Hematopoietic multipotent progenitor cell treated with erythropoietin and hydrocortisone succinate and interleukin-3 and kit ligand, for 15 days (in vitro differentiated cells): ENCODE results near the gene CLCN6.
A peak's percentile ranks its signal among the peaks of the same experiment; 100 is the strongest.

Source experiments
- DNase-seq: peaks from one replicate; pipeline ENCODE4 v3.0.0-alpha.2; 2015; ENCODE audit warnings: low spot score

Gene CLCN6

DNA sequence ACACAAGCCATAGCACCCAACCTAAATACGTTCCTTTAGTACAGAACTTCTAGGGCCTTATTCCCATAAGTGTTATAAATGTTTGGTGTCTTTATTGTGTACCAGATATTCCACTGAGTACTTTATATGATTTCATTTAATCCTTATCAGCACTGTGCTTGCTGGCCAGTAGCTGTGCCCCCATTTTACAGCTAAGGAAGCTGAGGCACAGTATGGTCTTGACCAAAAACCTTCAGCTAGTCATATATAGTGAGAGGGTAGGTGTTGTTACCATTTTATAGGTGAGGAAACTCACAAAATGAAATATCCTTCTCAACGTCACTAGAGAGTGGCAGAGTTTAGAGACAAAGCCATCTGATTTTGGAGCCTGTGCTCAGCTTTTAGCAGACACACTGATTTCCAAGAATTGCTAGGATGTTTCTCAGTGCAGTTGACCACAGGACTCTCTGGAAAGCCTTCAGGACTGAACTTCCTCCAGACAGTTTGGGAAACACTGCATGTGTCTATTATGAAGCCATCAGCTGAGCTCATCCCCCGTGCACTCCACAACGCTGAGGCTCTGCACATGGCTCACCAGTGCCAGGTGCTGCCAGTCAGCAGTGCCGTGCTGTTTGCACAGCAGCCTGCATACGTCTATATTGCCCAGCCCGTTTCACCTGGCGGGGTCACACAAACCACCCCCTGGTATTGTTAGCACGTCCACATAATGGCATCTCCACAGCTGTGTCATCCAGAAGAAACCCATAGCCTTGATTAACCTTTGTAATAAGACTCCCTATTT lies 26.1 kb downstream of the CLCN6 start:
- DNase-seq: no peak

DNA sequence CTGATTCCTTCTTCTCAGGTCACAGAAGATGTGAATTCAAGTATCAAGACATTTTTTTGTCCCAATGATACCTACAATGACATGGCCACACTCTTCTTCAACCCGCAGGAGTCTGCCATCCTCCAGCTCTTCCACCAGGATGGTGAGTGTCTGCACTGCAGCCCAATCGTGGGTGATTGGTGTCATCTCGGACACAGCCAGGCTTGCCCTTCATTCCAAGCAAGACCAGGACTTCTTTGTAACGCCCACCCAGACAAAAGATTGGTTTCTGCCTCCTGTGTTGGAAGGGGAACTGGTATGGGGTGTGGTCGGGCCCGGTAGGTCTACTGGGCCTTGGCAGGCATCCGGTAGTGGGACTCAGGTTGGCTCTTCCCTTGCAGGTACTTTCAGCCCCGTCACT lies 27.5 kb downstream of the CLCN6 start:
- no peak for DNase-seq

DNA sequence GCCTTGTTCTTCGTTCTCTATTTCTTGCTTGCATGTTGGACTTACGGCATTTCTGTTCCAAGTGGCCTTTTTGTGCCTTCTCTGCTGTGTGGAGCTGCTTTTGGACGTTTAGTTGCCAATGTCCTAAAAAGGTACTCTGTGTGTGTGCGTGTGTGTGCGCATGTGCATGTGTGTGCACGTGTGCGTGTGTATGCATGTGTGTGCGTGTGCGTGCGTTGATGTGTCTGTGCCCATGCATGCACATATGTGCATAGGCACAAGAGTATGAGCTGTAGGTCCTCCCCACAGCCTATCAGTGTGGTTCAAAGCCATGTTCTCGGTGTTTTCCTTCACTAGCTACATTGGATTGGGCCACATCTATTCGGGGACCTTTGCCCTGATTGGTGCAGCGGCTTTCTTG lies 27.9 kb downstream of the CLCN6 start:
- DNase-seq: no peak

DNA sequence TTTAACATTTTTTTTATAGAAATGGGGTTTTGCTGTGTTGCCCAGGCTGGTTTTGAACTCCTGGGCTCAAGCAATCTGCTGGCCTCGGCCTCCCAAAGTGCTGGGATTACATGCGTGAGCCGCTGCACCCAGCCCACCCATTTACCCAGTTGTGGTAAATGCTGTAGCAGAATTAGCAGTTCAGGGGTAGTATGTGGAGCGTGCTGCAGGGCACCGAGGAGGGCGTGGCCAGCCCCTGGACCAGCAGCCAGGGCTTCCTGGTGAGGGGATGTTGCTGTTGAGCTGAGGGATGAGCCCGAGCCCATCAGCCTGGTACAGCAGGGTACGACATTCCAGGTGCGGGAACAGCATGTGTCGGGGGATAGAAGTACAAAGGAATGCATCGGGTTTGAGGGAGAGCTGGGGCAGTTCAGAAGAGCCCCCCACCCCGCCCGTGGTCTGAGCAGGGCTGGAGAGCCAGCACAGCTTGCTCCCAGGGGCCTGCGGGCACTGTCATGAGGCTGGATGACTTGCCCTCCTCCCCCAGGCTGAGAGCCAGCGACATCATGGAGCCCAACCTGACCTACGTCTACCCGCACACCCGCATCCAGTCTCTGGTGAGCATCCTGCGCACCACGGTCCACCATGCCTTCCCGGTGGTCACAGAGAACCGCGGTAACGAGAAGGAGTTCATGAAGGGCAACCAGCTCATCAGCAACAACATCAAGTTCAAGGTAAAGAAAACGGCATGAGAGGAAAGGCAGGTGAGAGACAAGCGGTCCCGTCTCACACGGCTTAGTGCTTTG lies 29.6 kb downstream of the CLCN6 start:
- DNase-seq: no peak

DNA sequence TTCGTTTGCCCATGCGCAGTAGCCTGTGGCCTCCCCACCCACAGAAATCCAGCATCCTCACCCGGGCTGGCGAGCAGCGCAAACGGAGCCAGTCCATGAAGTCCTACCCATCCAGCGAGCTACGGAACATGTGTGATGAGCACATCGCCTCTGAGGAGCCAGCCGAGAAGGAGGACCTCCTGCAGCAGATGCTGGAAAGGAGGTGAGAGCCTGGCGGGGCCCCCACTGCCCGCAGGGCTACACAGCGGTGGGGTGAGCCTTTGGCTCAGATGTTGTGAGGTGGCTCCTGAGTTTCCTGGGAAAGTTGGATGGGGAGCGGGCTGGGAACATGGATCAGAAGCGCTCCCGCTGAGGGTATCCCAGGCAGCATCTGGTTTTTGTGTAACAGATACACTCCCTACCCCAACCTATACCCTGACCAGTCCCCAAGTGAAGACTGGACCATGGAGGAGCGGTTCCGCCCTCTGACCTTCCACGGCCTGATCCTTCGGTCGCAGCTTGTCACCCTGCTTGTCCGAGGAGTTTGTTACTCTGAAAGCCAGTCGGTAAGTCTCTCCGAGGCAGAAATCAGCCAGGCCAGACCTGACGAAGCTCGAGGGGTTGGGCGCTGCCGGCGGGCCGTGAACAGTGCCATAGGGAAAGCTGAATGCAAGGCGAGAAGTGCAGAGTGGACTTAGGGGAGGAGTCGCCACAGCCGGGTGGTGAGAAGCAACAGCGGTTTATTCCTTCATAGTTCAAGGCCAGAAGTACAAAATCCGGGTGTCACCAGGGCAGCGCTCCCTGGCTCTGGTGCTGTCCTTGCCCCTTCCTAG lies 31.2 kb downstream of the CLCN6 start:
- no peak for DNase-seq

DNA sequence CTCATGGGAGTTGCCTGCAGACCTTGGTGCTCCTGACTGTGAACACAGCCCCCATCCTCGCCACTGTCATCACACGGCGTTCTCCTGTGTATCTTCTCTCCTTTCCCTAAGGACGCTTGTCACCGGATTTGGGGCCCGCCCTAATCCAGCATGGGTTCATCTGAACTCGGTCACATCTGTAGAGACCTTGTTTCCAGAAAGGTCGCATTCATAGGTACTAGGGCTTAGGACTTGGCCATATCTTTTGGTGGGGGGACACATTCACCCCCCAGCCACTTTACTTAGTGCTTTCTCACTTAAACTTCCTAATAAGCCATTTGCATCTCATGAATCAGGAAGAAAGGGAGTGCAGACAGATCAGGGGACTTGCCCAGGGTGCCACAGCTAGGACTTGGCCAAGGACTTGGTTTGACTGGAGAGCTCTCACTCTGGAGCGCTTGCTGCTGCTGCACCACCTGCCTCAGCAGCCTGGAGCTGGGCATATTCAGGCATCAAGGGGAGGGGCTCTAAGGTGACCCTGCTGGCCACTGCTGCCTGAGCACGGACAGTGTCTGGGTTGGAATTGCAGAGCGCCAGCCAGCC lies 31.9 kb downstream of the CLCN6 start:
- DNase-seq: no peak

DNA sequence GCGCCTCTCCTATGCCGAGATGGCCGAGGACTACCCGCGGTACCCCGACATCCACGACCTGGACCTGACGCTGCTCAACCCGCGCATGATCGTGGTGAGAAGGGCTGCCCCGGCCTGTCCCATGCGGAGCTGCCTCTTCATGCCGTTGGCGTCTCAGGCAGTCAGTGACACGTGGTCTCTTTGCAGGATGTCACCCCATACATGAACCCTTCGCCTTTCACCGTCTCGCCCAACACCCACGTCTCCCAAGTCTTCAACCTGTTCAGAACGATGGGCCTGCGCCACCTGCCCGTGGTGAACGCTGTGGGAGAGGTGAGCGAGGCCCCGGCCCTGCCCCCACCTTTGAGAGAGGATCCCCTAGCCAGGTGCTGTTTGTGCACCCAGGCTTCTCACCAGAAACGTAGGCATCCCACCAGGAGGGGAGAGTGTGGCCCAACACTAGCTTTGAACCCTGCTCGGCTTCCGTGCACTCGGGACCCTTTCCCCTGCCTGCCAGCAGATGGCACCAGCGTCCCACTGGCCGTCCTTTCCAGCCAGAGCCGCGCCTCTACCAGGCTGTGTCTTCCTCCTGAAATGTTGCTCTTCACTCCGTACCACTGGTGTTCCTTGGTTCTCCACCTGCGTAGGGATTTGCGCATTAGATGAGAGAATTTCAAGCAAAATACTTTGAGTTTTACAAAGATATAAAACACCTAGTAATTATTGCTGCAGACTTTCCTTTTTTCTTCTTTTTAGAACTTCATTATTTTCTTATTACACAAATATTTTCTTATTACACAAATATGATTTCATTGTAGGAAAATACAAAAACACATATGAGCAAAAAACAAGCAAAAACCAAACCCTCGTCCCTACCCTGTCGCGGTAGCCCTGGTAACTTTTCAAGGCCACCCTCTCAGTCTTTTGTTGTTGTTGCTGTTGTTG lies 32.6 kb downstream of the CLCN6 start:
- DNase-seq: peak; percentile 85

DNA sequence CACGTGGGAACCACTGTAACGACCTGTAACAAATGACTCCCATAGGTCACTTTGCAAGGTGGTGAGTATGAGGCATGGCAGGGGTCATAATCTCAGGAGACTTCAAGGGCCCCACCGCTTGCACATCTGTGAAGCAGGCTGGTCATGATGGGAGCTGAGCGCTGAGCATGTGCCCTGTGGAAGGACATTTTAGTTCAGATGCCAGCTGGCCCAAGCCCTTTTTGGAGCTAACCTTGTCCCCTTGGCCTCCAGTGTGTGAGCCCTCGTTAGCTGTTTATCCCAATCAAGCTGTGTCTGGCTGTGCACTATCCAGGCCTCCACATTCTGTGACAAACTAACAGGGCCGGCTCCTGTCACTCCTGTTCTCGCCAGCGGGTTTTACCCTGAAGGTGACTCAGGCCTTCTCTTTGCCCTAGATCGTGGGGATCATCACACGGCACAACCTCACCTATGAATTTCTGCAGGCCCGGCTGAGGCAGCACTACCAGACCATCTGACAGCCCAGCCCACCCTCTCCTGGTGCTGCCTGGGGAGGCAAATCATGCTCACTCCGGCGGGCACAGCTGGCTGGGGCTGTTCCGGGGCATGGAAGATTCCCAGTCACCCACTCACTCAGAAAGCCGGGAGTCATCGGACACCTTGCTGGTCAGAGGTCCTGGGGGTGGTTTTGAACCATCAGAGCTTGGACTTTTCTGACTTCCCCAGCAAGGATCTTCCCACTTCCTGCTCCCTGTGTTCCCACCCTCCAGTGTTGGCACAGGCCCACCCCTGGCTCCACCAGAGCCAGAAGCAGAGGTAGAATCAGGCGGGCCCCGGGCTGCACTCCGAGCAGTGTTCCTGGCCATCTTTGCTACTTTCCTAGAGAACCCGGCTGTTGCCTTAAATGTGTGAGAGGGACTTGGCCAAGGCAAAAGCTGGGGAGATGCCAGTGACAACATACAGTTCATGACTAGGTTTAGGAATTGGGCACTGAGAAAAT lies 34.0 kb downstream of the CLCN6 start:
- DNase-seq: peak; percentile 21

DNA sequence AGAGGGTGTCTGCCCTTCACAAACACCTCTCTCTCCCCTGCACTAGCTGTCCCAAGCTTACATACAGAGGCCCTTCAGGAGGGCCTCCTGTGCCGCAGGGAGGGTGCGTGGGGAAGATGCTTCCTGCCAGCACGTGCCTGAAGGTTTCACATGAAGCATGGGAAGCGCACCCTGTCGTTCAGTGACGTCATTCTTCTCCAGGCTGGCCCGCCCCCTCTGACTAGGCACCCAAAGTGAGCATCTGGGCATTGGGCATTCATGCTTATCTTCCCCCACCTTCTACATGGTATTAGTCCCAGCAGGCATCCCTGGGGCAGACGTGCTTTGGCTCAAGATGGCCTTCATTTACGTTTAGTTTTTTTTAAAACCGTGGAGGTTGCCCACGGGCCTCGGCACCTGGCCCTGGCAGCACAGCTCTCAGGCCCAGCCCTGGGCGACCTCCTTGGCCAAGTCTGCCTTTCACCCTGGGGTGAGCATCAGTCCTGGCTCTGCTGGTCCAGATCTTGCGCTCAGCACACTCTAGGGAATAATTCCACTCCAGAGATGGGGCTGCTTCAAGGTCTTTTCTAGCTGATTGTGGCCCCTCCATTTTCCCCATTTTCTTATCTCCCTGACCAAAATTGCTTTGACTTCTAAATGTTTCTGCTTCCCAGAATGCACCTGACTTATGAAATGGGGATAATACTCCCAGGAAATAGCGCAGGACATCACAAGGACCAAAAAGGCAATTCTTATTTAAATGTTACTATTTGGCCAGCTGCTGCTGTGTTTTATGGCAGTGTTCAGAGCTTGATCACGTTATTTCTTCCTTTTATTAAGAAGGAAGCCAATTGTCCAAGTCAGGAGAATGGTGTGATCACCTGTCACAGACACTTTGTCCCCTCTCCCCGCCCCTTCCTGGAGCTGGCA lies 35.5 kb downstream of the CLCN6 start:
- peak; percentile 98 for DNase-seq

DNA sequence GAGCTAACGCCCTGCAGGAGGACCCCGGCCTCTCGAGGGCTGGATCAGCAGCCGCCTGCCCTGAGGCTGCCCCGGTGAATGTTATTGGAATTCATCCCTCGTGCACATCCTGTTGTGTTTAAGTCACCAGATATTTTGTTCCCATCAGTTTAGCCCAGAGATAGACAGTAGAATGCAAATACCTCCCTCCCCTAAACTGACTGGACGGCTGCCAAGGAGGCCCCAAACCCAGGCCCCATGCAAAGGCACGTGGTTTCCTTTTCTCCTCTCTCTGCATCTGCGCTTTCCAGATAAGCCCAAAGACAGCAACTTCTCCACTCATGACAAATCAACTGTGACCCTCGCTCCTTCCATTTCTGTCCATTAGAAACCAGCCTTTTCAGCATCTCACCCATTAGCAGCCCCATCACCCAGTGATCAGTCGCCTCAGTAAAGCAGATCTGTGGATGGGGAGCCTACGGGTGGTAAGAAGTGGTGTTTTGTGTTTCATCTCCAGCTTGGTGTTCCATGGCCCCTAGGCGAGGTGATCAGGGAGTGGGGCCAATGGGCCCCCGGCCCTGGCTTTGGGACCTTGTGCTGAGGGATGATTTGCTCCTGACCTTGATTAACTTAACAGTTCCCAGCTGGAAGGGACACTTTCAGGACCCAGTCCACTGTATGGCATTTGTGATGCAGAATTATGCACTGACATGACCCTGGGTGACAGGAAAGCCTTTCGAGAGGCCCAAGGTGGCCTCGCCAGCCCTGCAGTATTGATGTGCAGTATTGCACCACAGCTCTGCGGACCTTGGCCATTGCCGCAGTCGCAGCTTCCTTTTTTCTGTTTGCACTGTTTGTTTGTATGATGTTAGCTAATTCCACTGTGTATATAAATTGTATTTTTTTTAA lies 36.4 kb downstream of the CLCN6 start:
- DNase-seq: peak; percentile 98

DNA sequence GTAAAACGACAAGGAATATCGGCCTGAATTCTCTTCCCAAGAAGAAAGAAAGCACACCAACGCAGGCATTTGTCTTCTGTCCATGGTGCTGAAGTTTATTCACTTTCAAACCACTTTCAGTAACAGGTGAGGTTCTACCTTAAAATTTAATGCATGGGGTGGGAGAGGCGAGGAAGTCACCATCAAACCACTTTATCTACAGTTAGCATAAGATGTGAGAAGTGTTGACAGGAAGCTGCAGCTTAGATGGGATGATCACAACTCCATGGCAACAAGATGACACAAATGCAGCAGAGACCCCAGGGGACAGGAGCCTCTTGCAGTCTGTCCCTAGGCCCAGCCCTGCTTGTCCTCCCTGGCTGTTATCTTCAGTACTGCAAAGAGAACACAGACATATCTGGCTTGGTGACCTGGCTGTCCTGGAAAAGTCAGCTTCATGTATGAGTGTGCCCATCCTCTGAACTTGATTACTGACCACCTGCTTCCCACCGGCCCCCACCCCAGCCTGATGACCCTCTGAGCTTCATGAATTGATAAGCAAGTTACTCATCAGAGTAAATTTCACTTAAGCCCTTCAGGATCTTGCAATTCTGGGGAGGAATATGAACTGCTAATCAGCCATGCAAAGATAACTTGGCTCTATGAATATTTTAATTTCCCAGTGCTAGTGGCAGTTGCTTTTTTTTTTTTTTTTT lies 39.8 kb downstream of the CLCN6 start:
- peak; percentile 60 for DNase-seq

DNA sequence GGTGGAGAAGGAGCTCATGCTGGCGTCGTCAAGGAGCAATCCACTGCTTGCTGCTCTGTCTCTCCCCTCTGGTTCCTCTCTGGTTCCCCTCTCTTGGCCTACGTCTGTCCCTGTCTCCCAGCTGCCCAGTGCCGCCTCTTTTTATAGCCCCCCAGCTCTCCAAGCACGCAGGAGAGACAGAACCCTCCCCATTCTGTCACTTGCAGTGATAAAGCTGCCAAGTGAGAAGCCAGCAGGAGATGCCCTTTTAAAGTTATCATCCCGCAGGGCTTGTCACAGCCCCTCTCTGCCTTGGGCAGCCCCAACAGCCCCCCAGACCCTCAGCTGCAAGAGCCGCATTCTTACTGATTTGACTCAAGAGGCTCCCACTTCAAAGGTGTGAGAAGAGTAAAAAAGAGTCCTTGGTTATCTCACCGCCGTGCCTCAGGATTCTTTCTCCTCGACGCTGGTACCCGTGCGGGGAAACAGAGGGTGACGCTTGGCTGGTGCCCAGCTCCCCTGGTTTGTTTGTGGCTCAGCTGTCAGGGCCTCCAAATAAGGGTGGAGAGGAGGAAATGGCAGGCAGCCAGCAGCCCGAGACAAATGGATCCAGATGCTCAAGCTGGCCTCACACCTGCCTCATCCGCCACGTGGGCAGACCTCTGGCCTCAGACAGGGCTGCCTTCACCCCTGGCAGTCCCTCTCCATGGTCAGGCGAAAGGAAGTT lies 41.8 kb downstream of the CLCN6 start, which contains the start of gene NPPA:
Gene NPPA (minus strand): TSS at position 117 of the 706 bp plus-strand sequence. CDS start 99 bp downstream, at position 18.
- no peak for DNase-seq

DNA sequence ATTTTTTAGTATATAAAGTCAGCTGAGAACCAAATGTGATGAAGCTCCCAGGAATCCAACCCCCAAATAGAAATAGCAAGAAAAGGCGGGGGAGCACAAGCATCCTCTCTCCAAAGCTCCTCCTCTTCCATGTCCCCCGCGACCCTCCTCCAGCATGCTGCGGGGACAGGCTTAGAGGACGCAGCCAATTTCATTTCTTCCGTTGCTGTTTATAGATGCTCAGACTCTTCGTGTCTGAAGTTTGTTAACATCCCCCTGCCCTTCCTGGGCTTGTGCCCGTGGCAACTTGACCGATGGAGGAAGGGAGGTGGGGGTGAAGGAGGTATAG lies 42.3 kb downstream of the CLCN6 start:
- DNase-seq: no peak

DNA sequence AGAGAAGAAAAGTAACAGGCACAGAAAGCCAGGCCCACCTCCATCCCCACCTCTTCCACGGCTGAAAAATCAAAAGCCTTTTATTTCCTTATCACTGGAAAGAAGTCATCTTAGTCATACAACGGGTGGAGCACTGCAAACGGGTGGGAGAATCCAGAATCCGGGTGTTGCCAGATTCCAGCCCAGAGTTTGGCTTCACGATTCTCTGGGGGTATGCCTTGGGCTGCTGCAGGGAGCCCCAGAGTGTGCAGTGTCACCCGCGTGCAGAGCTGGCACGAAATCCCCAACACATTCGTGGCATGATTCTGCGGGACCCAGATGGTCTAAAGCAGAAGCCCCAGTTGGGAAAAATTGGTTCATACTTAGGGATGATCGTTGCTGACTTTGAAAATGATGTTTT lies 44.2 kb downstream of the CLCN6 start:
- no peak for DNase-seq

DNA sequence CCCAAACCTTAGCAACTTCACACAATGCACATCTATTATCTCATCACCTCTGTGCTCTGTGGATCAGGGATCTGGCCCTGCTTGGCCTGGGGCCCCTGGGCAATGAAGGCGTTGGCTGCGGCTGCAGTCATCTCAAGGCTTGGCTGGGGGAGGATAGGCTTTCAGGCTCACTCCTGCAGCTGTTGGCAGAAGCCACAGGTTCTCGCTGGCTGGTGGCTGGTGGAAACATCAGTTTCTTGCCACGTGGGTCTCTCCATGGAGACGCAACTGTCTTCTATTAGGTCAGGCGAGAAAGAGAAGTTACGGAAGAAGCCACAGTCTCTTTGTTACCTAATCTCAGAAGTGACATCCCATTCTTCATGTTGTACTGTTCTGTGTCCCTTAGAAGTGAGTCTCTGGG lies 45.2 kb downstream of the CLCN6 start:
- DNase-seq: no peak

DNA sequence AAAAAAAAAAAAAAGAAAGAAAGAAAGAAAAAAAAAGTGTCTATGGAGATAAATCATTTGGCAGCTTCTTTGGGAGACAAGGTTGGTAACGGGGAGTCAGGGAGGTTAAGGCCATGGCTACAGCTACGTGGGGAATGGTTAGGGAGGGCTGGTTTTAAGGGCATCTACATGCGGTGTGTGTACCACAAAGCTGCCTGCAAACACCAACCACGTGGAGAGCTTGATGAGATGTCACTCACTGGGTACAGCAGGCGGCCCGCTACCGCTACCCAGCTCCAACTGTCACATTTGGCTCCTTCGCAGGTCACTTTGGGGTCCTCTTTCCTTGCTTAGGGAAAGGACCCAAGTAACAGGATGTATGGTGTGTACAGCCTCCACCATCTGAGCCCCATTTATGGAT lies 48.5 kb downstream of the CLCN6 start:
- DNase-seq: no peak

DNA sequence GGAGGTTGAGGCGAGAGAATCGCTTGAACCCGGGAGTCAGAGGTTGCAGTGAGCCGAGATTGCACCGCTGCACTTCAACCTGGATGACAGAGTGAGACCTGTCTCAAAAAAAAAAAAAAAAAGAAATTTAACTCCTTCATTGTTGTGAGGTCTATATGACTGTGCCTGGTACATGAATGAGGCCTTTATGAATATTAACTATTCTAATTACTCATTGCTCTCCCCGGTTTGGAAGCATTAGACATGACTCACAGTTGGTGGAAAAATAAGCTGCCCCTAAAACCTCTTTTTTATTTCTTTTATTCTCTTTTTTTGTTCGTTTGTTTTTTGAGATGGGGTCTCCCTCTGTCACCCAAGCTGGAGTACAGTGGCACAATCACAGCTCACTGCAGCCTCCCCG lies 49.4 kb downstream of the CLCN6 start:
- DNase-seq: no peak
